GM23248 (cell line): ENCODE results near the gene NUDT12.

Experiments used
- EZH2 ChIP-seq: fragments of 200-600 bp; sonication (generic); IDR thresholded peaks from 2 replicates; pipeline ENCODE4 v1.6.1; 2018; ENCODE audit warnings: antibody characterized with exemption, mild to moderate bottlenecking; ENCODE audit not compliant: insufficient read depth, poor library complexity, severe bottlenecking
- EZH2phosphoT487 ChIP-seq: fragments of 200-600 bp; sonication (generic); IDR thresholded peaks from 2 replicates; pipeline ENCODE4 v1.6.1; 2018; ENCODE audit warnings: antibody characterized with exemption, moderate library complexity, mild to moderate bottlenecking, low read depth; ENCODE audit not compliant: insufficient read depth

DNA sequence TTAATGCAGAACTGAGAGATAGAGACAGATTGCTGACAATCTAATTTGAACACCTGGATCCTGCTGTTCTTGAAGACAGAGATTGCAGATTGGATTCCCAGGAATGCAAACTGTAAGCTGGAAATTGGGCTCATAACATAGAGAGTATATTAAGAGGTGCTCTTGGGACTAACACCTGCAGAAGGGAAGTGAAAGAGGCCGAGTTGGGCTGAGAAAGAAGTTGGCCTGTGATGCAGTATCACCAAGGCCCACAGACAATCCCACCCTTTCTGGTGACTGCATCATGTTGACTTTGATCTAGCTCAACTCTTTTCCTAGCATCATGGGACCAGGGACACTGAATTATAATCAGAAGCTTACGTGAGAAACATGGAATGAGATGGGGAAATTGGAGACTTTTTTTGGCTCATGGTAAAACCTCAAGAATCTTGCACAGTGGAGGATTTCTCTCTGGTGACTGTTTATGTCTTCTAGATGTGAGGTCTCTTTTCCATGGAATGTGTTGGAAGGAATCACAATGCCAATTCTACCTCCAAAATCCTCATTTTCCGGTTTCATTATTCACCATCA lies 36.5 kb upstream of the NUDT12 start:
- TF ChIP-seq EZH2phosphoT487, result no peak
- no peak for TF ChIP-seq EZH2
